GM18526 (cell line): Measurements from ENCODE around the gene DIMT1.
A peak's percentile ranks its signal among the peaks of the same experiment; 100 is the strongest.

Experiments
- POLR2A ChIP-seq: IDR thresholded peaks from 3 replicates; pipeline ENCODE4 v1.6.1; 2011; ENCODE audit not compliant: insufficient read length; ENCODE audit errors: extremely low read depth

Gene DIMT1

DNA sequence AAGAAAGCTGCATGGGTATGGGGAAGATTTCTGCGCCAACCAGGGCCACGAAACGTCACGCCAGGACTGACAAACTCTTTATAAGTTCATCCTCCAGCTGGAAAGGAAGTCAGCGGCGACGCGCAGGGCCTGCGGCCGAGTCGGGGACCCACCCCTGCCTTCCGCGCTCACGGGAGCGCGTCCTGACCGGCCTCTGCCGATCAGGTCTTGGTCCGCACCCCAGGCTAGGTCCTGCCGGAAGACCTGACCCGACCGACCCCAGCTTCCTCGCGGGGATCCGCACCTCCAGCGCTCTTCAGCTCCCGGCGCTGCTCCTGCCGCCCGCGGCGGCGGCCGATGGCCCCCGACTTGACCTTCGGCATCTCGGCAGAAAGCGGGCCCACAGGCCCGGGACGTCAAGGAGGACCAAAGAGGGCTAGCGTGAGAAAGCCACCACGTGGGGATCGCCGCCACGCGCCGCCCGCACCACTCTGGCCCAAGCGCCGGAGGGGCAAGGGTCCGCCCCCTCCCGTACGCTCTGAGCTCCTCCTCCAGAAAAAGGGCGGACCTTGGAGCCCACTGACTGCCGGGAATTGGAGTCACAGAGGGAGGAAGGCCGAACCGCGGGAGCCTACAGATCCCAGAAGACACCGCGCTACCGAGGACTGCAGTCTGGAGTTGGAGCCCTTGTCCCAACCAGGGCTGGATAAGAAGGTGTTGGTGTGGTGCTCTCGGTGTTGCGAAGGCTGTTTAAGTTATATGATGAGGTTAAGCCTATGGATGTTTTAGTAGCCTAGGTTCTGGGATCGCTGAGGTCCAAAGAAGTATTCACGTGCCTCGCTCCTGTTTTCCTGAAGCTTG, at the start of gene DIMT1:
Gene DIMT1 (minus strand): TSS at position 495 of the 840 bp plus-strand sequence. CDS start 133 bp downstream, at position 362.
- TF ChIP-seq POLR2A = peak; percentile 92

GRCh38 chr5:62450259-62450658, 46.6 kb upstream of the DIMT1 start:
- TF ChIP-seq POLR2A = no peak

GRCh38 chr5:62448528-62448927, 44.8 kb upstream of the DIMT1 start:
- no peak for TF ChIP-seq POLR2A

GRCh38 chr5:62432621-62433064, 28.9 kb upstream of the DIMT1 start:
- TF ChIP-seq POLR2A = no peak

GRCh38 chr5:62431735-62432620, 28.3 kb upstream of the DIMT1 start:
- no peak for TF ChIP-seq POLR2A

DNA sequence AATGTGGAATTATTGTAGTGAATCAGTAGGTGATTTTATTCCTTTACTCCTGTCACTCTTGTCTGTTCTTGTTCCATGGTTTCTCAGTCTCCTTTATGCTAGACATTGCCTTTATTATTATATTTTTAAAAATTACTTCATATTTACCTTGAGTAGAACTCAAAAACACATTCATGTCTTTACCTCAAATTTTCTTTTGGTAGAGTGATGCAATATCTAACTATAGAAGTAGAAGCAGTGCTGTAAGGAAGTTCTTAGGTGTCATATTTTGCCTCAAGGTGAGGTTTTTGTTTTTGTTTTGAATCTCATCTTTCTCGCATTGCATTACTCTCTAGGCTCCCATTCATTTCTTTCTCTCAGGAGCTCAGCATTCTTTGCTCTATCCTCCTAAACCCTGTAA, 21.1 kb upstream of the DIMT1 start:
- TF ChIP-seq POLR2A = no peak

DNA sequence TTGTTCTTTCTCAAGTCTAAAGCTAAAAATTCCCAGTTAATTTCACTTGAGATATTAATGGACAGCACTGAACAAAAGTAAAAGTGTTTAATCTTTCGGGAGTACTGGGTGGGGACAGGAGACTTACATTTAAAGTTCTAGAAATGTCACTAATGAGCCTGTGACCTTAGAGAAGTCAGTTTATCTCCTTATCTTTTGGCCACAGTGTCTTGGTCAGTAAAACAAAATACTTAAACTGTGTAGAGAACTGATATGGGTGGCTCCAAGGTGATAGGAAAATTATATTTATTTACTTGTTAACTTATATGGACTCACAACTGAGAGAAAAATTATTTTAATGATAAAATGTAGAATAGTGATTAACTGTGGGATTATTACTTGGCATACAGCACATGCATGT, 17.7 kb upstream of the DIMT1 start:
- no peak for TF ChIP-seq POLR2A

DNA sequence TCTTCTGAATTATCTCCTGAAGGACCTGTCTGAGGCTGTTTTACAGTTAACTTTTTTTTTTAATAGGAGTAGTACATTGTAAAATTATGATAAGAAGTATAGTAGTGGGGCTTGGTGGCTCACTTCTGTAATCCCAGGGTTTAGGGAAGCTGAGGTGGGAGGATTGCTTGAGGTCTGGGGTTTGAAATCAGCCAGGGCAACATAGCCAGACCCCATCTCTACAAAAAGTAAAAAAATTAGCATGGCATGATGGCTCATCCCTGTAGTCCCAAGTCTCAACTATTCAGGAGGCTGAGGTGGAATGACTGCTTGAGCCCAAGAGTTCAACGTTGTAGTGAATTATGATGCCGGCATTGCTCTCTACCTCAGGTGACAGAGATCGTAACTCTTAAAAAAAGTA, 15.9 kb upstream of the DIMT1 start:
- no peak for TF ChIP-seq POLR2A

- no peak for TF ChIP-seq POLR2A
These were observed 14.9 kb upstream of the DIMT1 start for GRCh38 chr5:62418462-62419076.

DNA sequence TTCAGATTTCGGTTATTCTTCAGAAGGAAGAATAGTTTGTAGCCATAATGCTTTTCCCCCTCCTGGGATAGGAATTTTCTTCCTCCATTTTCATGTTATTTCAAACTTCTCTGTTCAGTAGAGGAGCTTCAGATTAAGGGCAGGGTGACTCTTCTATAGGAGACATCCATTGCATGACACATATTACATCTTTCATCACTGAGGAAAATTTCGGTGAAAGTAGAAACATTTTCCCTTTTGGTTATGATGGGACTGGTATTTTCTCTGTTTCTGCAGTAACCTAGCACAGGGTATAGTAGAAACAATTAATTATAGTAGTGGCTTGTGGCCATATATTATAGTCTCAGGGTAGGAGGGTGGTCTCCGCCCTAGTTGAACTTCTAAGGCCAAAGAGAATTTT, 10.0 kb upstream of the DIMT1 start:
- no peak for TF ChIP-seq POLR2A

DNA sequence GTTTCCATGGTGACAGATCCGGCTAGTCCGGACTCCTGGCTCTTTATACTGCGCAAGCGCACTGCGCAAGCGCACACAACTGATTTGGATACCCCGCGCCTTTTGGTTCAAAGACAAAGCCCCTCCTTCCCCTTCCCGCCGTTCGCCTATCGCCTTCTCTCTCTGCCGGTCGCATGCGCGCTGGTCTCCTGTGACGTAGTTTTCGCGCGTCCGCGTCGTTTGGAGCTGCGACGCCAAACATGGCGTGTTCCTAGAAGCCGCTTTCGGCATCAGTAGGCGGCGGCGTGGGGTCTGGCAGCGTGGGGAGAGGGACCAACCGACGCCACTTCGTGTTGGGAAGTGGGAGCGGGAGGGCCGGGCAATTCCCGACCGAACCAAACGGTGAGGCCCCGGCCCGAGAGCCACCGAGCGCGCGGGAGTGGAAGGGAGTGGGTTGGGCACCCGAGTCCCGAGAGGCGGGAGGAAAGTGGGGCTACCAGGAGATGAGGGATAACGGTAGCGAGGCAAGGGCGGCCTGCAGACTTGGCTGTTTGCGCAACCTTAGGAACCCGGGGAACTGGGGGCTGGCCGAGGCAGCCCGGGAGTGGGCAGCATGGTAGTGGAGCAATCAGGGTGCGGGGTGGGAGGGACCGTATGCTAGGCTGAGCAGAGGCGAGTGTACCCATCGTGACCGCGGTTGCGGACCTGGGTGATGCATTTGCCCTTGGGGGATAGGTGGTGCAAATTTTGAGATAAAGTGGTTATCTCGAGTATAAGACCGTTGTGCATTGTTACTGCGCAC, 9.0 kb upstream of the DIMT1 start, which contains the start of gene IPO11:
Gene IPO11 (plus strand): TSS at position 215 of the 781 bp plus-strand sequence. CDS start 24,517 bp downstream, outside the sequence.
- TF ChIP-seq POLR2A = peak; percentile 81

DNA sequence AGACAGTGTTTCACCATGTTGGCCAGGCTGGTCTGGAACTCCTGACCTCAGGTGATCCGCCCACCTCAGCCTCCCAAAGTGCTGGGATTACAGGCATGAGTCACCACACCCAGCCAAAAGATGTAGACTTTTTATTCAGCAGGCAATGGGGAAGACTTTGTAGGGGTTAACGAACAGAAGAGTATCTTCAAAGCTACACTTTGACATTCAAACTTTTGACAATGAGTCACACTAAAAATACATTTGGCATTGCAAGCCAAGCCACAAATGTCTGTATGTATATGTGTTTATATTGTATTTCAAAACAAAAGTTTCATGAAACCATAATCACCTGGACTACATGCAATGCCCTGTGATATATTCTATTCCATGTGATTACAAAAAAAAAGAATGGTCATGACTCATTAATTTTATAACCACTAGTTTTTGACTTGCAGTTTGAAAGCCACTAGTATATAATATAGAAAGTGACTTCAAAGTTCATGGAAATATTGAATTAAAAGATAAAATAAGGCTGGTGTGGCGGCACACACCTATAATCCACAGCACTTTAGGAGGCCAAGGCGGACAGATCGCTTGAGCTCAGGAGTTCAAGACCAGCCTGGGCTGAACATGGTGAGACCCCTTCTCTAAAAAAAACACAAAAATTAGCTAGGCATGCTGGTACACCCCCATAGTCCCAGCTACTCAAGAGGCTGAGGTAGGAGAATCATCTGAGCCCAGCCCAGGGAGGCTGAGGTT, 8.3 kb downstream of the DIMT1 start:
- TF ChIP-seq POLR2A = no peak

DNA sequence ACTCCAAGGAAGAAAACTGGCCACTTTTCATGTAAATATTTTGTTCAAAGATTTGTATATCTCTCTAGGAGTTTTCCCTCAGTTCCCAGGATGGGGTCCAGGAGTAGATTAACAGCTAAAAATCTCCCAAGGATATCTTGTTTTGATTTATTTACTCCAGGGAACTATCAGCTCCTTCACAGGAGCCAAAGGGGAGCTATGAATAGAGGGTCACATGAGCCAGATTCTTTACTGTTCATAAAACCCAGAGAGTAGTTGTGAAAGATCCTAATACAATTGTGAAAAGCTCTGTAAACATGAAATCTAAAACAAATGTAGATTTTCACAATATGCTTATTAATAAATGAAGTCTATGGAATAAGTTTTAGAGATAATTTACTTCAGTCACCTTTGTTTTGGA, 16.9 kb downstream of the DIMT1 start:
- TF ChIP-seq POLR2A = no peak

- TF ChIP-seq POLR2A = no peak
These were observed 17.8 kb downstream of the DIMT1 start for GRCh38 chr5:62385816-62386400.
